ENCODE data around the gene NUCB1.

DNA sequence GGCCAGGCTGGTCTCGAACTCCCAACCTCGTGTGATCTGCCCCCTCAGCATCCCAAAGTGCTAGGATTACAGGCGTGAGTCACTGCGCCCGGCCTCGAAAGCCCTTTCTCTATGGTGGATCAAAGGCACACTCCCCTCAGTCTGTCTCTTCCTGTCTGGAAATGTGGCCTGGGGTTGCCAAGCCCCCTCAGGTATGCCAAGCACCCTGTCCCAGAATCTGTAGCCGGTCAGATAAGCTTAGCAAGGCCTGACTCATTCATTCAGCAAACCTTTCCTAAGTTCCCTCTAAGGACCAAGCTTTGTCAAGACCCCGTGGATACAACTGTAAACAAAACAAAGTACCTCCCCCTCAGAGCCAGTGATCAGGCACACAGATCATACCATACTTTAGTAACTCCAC is 14.1 kb downstream of the NUCB1 start:
- TF ChIP-seq, protein P1, sequence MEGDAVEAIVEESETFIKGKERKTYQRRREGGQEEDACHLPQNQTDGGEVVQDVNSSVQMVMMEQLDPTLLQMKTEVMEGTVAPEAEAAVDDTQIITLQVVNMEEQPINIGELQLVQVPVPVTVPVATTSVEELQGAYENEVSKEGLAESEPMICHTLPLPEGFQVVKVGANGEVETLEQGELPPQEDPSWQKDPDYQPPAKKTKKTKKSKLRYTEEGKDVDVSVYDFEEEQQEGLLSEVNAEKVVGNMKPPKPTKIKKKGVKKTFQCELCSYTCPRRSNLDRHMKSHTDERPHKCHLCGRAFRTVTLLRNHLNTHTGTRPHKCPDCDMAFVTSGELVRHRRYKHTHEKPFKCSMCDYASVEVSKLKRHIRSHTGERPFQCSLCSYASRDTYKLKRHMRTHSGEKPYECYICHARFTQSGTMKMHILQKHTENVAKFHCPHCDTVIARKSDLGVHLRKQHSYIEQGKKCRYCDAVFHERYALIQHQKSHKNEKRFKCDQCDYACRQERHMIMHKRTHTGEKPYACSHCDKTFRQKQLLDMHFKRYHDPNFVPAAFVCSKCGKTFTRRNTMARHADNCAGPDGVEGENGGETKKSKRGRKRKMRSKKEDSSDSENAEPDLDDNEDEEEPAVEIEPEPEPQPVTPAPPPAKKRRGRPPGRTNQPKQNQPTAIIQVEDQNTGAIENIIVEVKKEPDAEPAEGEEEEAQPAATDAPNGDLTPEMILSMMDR (IDR thresholded peaks at IDR 0.05; ENCODE audit: low read depth, low read length), result no peak
- no peak for TF ChIP-seq EZH2phosphoT487 (IDR thresholded peaks at IDR 0.05; ENCODE audit: low read depth)
